ENCODE measurements around the gene MRTFB. TPM values are rescaled to one million over a fixed set of nuclear protein-coding genes. Genes with fewer than 3 reads are reported as not detected.

Gene MRTFB
- total RNA-seq, 1 experiment from 2014 or later, result 30.0 TPM

- TF ChIP-seq CTCF (IDR thresholded peaks at IDR 0.05; ENCODE audit: unreplicated experiment), result no peak
- peak overlapping the region; percentile 47 for H3K27ac Mint-ChIP-seq (ENCODE audit: low read depth, unreplicated experiment)
- BruUV-seq (replicated peaks), result no TSS peak
- peaks cover 6% of the 10 kb centered on the region for H3K36me3 Mint-ChIP-seq (ENCODE audit: insufficient read depth, unreplicated experiment)
- no peak for DNase-seq (ENCODE audit: unreplicated experiment)
- no peaks in the 10 kb centered on the region for H3K27me3 Mint-ChIP-seq (ENCODE audit: insufficient read depth, unreplicated experiment)
- POLR2A ChIA-PET, result interaction anchor here (1.1 to 1.3 kb wide), 2 partner anchors 9 to 18 kb away, joined by 3 to 4 read pairs; no protein-coding TSS in a partner anchor
- CTCF ChIA-PET, result no interaction called here
- no peaks in the 10 kb centered on the region for H3K9me3 Mint-ChIP-seq (ENCODE audit: unreplicated experiment)
- peaks cover 37% of the 10 kb centered on the region for H3K4me1 Mint-ChIP-seq (ENCODE audit: insufficient read depth, unreplicated experiment)
- H3K4me3 Mint-ChIP-seq (ENCODE audit: unreplicated experiment), result peak overlapping the region; percentile 46
- intact Hi-C loops (cut with micrococcal nuclease), result no loop called here
Observed at GRCh38 chr16:14089283-14089823, 18.2 kb downstream of the MRTFB start.

GRCh38 chr16:14092561-14092960 lies 21.4 kb downstream of the MRTFB start:
- BruUV-seq (replicated peaks), result no TSS peak
- ChIA-PET CTCF (interaction anchor here (1.4 kb wide), 1 partner anchor 173 kb away, joined by 5 read pairs; the partner anchor contains the start of gene ERCC4), POLR2A (interaction anchor here (0.6 to 1.3 kb wide), 2 partner anchors 12 to 23 kb away, joined by 3 read pairs; no protein-coding TSS in a partner anchor)
- peaks cover 4% of the 10 kb centered on the region for H3K9me3 Mint-ChIP-seq (ENCODE audit: unreplicated experiment)
- intact Hi-C loops (cut with micrococcal nuclease), result no loop called here
- no peak for DNase-seq (ENCODE audit: unreplicated experiment)
- peaks cover 6% of the 10 kb centered on the region for H3K36me3 Mint-ChIP-seq (ENCODE audit: insufficient read depth, unreplicated experiment)
- no peak for TF ChIP-seq CTCF (IDR thresholded peaks at IDR 0.05; ENCODE audit: unreplicated experiment)
- H3K4me3 Mint-ChIP-seq (ENCODE audit: unreplicated experiment), result no peak overlapping the region
- H3K4me1 Mint-ChIP-seq (ENCODE audit: insufficient read depth, unreplicated experiment), result peaks cover 39% of the 10 kb centered on the region
- peak overlapping the region; percentile 19 for H3K27ac Mint-ChIP-seq (ENCODE audit: low read depth, unreplicated experiment)
- H3K27me3 Mint-ChIP-seq (ENCODE audit: insufficient read depth, unreplicated experiment), result no peaks in the 10 kb centered on the region

GRCh38 chr16:14095883-14096551 lies 24.9 kb downstream of the MRTFB start:
- no TSS peak for BruUV-seq (replicated peaks)
- H3K27me3 Mint-ChIP-seq (ENCODE audit: insufficient read depth, unreplicated experiment), result no peaks in the 10 kb centered on the region
- ChIA-PET POLR2A (interaction anchor here (0.6 to 1.5 kb wide), 5 partner anchors 9 to 116 kb away, joined by 3 to 6 read pairs (median 3); no protein-coding TSS in a partner anchor), CTCF (interaction anchor here (0.9 to 1.0 kb wide), 2 partner anchors 10 to 160 kb away, joined by 3 to 5 read pairs; no protein-coding TSS in a partner anchor)
- H3K4me1 Mint-ChIP-seq (ENCODE audit: insufficient read depth, unreplicated experiment), result peaks cover 22% of the 10 kb centered on the region
- peak; percentile 51 for DNase-seq (ENCODE audit: unreplicated experiment)
- TF ChIP-seq CTCF (IDR thresholded peaks at IDR 0.05; ENCODE audit: unreplicated experiment), result no peak
- H3K9me3 Mint-ChIP-seq (ENCODE audit: unreplicated experiment), result peaks cover 8% of the 10 kb centered on the region
- peak overlapping the region; percentile 40 for H3K27ac Mint-ChIP-seq (ENCODE audit: low read depth, unreplicated experiment)
- H3K36me3 Mint-ChIP-seq (ENCODE audit: insufficient read depth, unreplicated experiment), result peaks cover 7% of the 10 kb centered on the region
- no peak overlapping the region for H3K4me3 Mint-ChIP-seq (ENCODE audit: unreplicated experiment)
- intact Hi-C loops (cut with micrococcal nuclease), result no loop called here

- POLR2A ChIA-PET, result interaction anchor here (1.3 kb wide), 1 partner anchor 12 kb away, joined by 3 read pairs; no protein-coding TSS in a partner anchor
- BruUV-seq (replicated peaks), result no TSS peak
- CTCF ChIA-PET, result interaction anchor here (0.6 kb wide), 1 partner anchor 53 kb away, joined by 3 read pairs; no protein-coding TSS in a partner anchor
- no peaks in the 10 kb centered on the region for H3K27me3 Mint-ChIP-seq (ENCODE audit: insufficient read depth, unreplicated experiment)
- peaks cover 4% of the 10 kb centered on the region for H3K36me3 Mint-ChIP-seq (ENCODE audit: insufficient read depth, unreplicated experiment)
- intact Hi-C loops (cut with micrococcal nuclease), result no loop called here
- H3K9me3 Mint-ChIP-seq (ENCODE audit: unreplicated experiment), result peaks cover 8% of the 10 kb centered on the region
- no peak for TF ChIP-seq CTCF (IDR thresholded peaks at IDR 0.05; ENCODE audit: unreplicated experiment)
- peaks cover 25% of the 10 kb centered on the region for H3K4me1 Mint-ChIP-seq (ENCODE audit: insufficient read depth, unreplicated experiment)
- no peak overlapping the region for H3K4me3 Mint-ChIP-seq (ENCODE audit: unreplicated experiment)
- peak overlapping the region; percentile 49 for H3K27ac Mint-ChIP-seq (ENCODE audit: low read depth, unreplicated experiment)
- DNase-seq (ENCODE audit: unreplicated experiment), result no peak
Observed at GRCh38 chr16:14097182-14097959, 26.3 kb downstream of the MRTFB start.

Data from MCF 10A (cell line).